ENCODE measurements around the gene RMC1.

DNA sequence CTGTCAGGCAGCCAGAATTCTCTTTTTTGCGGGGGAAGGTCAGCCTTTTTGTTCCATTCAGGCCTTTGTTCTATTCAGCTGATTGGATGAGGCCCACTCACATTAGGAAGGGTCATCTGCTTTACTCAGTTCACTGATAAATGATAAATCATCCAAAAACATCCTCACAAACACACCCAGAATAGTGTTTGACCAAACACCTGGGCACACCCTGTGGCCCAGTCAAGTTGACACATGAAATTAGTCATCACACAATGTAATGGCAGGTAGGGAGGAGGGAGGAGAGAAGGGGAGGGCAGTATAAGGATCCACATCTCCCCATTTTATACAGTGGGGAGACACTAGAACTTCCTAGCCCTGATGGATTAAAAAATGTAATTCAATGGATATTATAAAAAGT, 8.3 kb upstream of the RMC1 start:
- TF ChIP-seq, protein P1, sequence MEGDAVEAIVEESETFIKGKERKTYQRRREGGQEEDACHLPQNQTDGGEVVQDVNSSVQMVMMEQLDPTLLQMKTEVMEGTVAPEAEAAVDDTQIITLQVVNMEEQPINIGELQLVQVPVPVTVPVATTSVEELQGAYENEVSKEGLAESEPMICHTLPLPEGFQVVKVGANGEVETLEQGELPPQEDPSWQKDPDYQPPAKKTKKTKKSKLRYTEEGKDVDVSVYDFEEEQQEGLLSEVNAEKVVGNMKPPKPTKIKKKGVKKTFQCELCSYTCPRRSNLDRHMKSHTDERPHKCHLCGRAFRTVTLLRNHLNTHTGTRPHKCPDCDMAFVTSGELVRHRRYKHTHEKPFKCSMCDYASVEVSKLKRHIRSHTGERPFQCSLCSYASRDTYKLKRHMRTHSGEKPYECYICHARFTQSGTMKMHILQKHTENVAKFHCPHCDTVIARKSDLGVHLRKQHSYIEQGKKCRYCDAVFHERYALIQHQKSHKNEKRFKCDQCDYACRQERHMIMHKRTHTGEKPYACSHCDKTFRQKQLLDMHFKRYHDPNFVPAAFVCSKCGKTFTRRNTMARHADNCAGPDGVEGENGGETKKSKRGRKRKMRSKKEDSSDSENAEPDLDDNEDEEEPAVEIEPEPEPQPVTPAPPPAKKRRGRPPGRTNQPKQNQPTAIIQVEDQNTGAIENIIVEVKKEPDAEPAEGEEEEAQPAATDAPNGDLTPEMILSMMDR (IDR thresholded peaks at IDR 0.05): no peak
- TF ChIP-seq POLR2A (IDR thresholded peaks at IDR 0.05): no peak

Measured in testis (tissue), 2 donors.